SH-SY5Y (cell line): Measurements from ENCODE around the gene DNAH17.

Source experiments
- GATA2 ChIP-seq: IDR thresholded peaks from 2 replicates; pipeline ENCODE4 v1.6.1; 2011; ENCODE audit warnings: mild to moderate bottlenecking, low read depth, low read length
- GATA3 ChIP-seq: IDR thresholded peaks from 2 replicates; pipeline ENCODE4 v1.6.1; 2011; ENCODE audit warnings: low read depth, mild to moderate bottlenecking, low read length, moderate library complexity

GRCh38 chr17:78624324-78625151 is 47.3 kb upstream of the DNAH17 start:
- TF ChIP-seq GATA2 (no peak), GATA3 (no peak)
